ENCODE results near the gene SETD3. TPM values are rescaled to one million over a fixed set of nuclear protein-coding genes. Genes with fewer than 3 reads are reported as not detected.

SETD3 gene
- total RNA-seq, 4 donors from 2014 or later, result 135 to 170 (median 148) TPM

DNA sequence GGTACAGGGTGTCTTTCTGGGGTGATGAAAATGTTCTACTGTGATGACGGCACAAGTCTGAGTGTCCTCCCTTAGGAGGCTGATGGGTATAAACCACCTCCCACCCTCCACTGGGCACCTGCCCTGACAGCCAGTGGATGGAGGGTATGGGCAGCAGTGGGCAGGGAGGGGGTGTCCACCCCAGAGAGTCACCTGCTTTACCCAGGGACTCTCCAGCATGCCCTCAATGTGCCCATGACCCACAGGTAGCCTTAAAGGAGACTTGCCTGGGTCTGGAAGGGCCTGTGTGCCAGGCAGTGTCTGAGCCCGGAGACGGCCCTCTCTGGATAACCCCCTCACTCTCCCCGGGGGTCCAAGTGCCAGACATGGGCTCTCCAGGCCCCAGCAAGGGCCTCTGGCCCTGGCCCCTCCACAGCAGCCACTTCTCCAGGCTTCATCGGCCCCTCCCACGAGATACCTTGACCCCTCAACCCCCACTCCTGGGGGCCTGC lies 39.3 kb upstream of the SETD3 start:
- TF ChIP-seq POLR2A (IDR thresholded peaks at IDR 0.05; ENCODE audit: low read depth), result no peak
- TF ChIP-seq, protein P1, sequence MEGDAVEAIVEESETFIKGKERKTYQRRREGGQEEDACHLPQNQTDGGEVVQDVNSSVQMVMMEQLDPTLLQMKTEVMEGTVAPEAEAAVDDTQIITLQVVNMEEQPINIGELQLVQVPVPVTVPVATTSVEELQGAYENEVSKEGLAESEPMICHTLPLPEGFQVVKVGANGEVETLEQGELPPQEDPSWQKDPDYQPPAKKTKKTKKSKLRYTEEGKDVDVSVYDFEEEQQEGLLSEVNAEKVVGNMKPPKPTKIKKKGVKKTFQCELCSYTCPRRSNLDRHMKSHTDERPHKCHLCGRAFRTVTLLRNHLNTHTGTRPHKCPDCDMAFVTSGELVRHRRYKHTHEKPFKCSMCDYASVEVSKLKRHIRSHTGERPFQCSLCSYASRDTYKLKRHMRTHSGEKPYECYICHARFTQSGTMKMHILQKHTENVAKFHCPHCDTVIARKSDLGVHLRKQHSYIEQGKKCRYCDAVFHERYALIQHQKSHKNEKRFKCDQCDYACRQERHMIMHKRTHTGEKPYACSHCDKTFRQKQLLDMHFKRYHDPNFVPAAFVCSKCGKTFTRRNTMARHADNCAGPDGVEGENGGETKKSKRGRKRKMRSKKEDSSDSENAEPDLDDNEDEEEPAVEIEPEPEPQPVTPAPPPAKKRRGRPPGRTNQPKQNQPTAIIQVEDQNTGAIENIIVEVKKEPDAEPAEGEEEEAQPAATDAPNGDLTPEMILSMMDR (IDR thresholded peaks at IDR 0.05), result no peak
- Histone ChIP-seq H3K4me1 (peaks cover 37 to 71% (median 51%) of the 10 kb centered on the region in 4 donors), H3K27ac (replicated peaks in 1 of 4) (peak overlapping the region in 3 of 4 donors; percentile 2 to 56 (median 10)), H3K36me3 (peaks cover under 1 to 20% (median 13%) of the 10 kb centered on the region in 4 donors), H3K4me3 (no peak overlapping the region), H3K9me3 (no peaks in the 10 kb centered on the region), H3K27me3 (no peaks in the 10 kb centered on the region)
- intact Hi-C loops (cut with DNase I), result loop anchor here (2.0 kb wide), 1 partner anchor 109 kb away; no protein-coding TSS in a partner anchor
- 89% methylated on average over 5 of the region's 6 CpGs for WGBS
- DNase-seq (ENCODE audit: extremely low spot score), result no peak

DNA sequence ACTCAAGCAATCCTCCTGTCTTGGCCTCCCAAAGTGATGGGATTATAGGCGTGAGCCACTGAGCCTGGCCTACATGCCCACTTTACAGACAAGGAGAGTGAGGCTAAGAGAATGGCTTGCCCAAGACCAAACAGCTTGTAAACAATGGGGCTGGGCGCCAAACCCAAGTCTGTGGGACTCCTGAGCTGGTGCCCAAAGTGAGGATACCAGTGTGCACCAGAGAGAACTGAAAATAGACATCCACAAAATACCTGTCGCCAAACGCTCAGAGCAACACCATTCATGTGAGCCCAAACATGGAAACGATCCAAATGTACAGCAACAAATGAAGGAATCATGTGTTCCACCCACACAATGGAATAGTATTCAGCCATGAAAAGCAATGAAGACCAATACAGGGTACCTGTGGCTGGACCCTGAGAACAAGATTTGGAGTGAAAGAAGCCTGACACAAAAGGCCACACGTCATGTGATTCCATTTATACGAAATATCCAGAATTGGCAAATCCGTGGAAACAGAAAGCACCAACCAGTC lies 38.8 kb upstream of the SETD3 start:
- TF ChIP-seq, protein P1 (IDR thresholded peaks at IDR 0.05), result no peak
- TF ChIP-seq POLR2A (IDR thresholded peaks at IDR 0.05; ENCODE audit: low read depth), result no peak
- peaks cover 6 to 25% (median 18%) of the 10 kb centered on the region in 4 donors for H3K36me3 ChIP-seq
- intact Hi-C loops (cut with DNase I), result loop anchor here (2.0 kb wide), 1 partner anchor 109 kb away; no protein-coding TSS in a partner anchor
- no peak for DNase-seq (ENCODE audit: extremely low spot score)
- no peaks in the 10 kb centered on the region for H3K27me3 ChIP-seq
- 87% methylated on average over 8 of the region's 8 CpGs for WGBS
- no peak overlapping the region for H3K4me3 ChIP-seq
- H3K4me1 ChIP-seq, result peaks cover 31 to 68% (median 45%) of the 10 kb centered on the region in 4 donors
- peak overlapping the region in 3 of 4 donors; percentile 2 to 56 (median 10) for H3K27ac ChIP-seq (replicated peaks in 1 of 4)
- H3K9me3 ChIP-seq, result no peaks in the 10 kb centered on the region

DNA sequence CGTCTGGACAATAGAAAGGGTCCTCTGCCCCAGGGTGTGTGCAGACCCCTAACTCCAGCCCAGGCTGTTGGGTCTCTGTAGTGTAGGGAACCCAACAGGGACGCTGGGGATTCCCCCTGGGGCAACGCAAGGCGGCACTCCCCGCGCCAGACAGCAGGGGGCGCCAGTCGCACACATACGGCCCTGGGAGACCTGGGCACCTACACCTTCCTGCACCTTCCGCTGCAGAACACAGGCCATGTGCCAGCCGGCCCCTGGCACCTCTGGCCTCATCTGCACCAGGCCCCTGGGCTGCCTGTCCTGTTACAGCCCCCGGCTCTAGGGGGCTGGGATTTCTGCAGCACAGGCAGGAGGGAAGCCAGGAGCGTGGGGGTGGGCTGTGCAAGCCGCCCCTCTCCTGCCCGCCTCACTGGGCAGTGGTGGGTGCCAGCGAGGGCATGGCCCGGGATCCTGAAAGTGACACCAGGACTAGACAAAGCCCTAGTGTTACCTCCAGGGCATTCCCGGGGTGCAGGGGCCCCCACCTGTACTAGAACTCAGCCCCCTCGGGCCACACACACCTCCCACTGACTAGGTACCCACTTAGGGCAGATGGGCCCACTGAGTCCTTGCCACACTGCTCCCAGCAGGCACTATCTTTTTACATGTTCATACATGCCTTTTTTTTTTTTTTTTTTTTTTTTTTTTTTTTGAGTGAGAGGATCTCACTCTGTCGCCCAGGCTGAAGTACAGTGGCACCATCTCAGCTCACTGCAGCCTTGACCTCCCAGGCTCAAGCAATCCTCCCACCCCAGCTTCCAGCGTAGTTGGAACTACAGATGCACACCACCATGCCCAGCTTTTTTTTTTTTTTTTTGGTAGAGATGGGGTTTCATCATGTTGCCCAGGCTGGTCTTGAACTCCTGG lies 38.0 kb upstream of the SETD3 start:
- H3K27ac ChIP-seq (replicated peaks in 1 of 4), result peak overlapping the region in 1 of 4 donors; percentile 44

DNA sequence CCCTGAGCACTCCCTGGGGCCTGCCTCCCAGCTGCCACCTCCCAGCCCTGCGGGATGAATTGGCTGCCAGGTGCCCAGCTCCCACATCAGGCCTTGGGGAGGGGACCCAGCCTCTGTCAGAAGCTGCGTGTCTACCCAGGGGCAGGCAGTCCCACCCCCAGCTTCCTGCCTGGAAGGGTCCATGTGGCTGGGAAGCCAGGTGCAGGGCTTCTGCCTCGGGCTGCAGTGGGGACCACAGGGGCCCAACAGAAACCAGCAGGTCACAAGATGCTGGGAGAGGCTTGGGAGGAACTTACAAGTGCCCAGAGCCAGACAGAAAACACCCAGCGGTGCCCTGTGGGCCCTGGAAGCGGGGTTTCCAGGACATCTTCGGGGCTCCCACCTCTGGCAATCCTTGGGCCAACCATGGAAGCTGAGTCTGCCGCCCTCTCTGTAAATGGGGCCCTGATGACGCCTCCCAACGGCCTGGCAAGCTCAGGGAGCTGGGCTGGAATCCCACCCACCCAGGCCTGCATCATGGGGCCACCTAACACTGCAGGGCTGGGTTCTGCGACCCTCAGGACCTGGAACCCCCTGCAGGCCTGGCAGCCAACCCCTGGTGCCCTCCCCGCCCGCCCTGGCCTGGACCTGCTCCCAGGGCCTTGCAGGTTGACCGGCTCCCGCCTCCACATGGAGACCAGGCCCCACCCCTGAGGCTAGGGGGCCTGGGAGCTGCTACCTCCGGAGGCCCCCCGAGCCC lies 37.2 kb upstream of the SETD3 start:
- no peak for TF ChIP-seq EP300 (IDR thresholded peaks at IDR 0.05)
- DNase-seq (ENCODE audit: extremely low spot score), result no peak
- no peak overlapping the region for H3K4me3 ChIP-seq

More for the DNA sequence above, 38.0 kb upstream of the SETD3 start:
- no peak overlapping the region for H3K4me3 ChIP-seq
- intact Hi-C loops (cut with DNase I), result loop anchor here (2.0 kb wide), 1 partner anchor 110 kb away; no protein-coding TSS in a partner anchor
- peaks cover 24 to 68% (median 38%) of the 10 kb centered on the region in 4 donors for H3K4me1 ChIP-seq
- H3K9me3 ChIP-seq, result no peaks in the 10 kb centered on the region
- no peak for DNase-seq (ENCODE audit: extremely low spot score)
- H3K36me3 ChIP-seq, result peaks cover 10 to 33% (median 26%) of the 10 kb centered on the region in 4 donors
- TF ChIP-seq EP300 (IDR thresholded peaks at IDR 0.05), result no peak
- TF ChIP-seq POLR2AphosphoS5 (IDR thresholded peaks at IDR 0.05), result peak in 1 of 2 donors; percentile 17
- TF ChIP-seq, protein P1 (IDR thresholded peaks at IDR 0.05), result peak; percentile 95 to 100 (median 98)
- no peak for TF ChIP-seq POLR2A (IDR thresholded peaks at IDR 0.05; ENCODE audit: low read depth)
- no peaks in the 10 kb centered on the region for H3K27me3 ChIP-seq
- WGBS, result 47% methylated on average over 14 of the region's 21 CpGs

More for the DNA sequence above, 37.2 kb upstream of the SETD3 start:
- peaks cover 10 to 41% (median 34%) of the 10 kb centered on the region in 4 donors for H3K36me3 ChIP-seq
- H3K27ac ChIP-seq (replicated peaks in 1 of 4), result peak overlapping the region in 1 of 4 donors; percentile 37
- intact Hi-C loops (cut with DNase I), result loop anchor here (2.0 kb wide), 1 partner anchor 111 kb away; no protein-coding TSS in a partner anchor
- H3K4me1 ChIP-seq, result peaks cover 15 to 66% (median 32%) of the 10 kb centered on the region in 4 donors
- H3K9me3 ChIP-seq, result no peaks in the 10 kb centered on the region
- 62% methylated on average over 6 of the region's 16 CpGs for WGBS
- H3K27me3 ChIP-seq, result no peaks in the 10 kb centered on the region
